HG03103 (cell line): ENCODE measurements around the gene LIN7C.
"Not testable (repeated sequence)": the region's sequence is repeated elsewhere in the genome, so short reads cannot be mapped to it uniquely, and the experiment has no call there.

Experiments used
- ATAC-seq: cut with Tn5 transposase; IDR thresholded peaks from one replicate; pipeline ENCODE4 v1.9.1; 2021; ENCODE audit warnings: low read depth; ENCODE audit not compliant: unreplicated experiment

The LIN7C gene

DNA sequence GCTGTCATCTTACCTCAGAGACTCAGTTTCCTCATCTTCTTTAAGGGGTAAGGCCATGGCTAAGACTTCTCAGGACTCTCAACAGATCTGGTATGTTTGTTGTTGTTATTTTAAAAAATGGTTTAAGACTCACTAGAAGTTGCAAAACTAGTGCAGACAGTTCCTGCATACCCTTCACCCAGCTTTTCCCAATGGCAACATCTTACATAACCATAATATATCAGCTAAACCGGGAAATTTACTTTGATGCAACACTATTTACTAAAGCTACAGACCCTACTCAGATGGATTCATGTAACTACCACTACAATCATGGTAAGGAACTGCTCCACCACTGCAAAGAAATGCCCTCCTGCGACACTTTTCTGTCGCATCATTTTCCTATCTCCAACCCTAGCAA is 54.4 kb downstream of the LIN7C start:
- no peak for ATAC-seq

DNA sequence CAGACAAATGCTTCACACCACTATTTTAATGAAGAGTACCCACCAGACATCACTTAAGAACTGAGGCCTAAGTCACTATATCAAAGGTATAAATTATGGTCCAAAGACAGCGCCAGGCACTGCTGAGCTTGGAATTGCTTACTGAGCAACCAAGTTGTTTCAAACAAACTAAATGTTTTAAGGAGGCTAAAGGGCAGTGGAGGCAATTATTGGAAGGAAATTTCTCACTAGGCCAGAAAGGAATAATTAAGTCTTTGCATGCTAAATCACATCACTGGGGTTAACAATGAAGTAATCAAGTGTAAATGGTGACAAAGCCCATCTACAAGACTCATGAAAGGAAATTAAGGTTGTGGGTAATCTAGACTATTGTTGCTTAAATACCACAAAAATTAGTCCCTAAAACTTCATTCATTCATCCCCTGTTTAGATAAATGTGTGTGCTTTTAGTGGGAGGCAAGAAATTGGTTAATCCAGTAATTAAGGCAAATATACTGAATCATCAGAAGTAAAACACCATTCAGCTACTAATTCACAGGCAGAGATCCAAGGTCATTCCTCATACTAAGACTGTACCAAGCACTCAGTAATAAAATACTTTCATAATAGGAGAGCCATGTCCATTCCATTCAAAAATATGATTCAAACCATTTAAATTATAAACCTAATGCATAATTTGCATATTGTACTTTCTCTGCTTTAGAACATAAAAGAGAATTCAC is 55.2 kb downstream of the LIN7C start:
- ATAC-seq, result no peak

DNA sequence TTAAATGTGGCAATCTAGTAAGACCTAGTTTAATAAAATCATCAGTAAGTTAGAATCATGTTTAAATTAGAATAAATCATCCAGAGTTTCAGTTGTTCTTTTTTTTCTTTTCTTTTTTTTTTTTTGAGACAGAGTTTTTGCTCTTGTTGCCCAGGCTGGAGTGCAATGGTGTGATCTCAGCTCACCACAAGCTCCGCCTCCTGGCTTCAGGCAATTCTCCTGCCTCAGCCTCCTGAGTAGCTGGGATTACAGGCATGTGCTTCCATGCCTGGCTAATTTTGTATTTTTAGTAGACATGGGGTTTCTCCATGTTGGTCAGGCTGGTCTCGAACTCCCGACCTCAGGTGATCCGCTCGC is 58.4 kb downstream of the LIN7C start:
- ATAC-seq, result not testable (repeated sequence)

DNA sequence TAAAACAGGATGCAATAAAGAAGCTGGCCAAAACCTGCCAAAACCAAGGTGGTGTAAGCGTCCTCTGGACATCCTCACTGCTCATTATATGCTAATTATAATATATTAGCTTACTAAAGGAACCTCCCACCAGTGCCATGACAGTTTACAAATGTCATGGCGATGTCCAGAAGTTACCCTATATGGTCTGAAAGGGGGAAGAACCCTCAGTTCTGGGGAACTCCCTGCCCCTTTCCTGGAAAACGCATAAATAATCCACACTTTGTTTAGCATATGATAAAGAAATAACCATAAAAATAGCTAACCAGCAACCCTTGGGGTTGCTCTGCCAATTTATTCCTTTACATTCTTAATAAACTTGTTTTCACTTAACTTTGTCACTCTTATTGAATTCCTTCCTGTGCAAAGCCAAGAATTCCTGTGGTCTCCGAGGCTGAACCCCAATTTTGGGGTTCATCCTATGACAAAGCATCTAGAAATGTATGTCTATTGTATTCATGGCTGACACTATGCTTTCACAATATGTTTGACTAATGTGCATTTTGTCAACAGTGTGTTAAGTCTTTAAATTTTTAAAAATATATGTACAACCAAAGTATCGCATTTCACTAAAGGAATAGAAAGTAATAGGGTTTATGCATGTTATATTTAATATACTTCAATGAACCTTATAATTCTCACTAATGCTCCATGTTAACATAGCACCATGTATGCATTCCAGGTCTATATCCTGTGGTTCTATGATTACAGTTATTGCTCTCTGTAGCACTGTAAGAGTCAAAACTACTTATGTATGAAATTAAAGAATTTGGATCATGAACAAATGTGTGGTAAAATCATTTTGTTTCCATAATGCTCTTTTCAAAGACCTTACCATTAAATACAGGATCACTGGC is 59.0 kb downstream of the LIN7C start:
- no peak for ATAC-seq

DNA sequence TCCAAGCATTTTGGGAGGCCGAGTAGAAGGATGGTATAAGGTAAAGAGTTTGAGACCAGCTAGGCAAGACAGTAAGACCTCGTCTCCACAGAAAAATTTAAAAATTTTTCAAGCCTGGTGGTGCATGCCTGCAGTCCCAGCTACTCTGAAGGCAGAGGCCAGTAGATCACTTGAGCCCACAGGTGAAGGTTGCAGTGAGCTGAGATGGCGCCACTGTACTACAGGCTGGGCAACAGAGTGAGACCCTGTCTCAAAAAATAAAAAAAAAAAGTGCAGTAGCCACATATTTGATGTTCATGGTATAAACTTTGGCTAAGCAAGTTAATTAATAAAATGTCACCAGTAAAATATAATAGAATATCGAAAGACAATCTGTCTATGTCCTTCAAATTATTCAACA is 60.9 kb downstream of the LIN7C start:
- ATAC-seq, result no peak

DNA sequence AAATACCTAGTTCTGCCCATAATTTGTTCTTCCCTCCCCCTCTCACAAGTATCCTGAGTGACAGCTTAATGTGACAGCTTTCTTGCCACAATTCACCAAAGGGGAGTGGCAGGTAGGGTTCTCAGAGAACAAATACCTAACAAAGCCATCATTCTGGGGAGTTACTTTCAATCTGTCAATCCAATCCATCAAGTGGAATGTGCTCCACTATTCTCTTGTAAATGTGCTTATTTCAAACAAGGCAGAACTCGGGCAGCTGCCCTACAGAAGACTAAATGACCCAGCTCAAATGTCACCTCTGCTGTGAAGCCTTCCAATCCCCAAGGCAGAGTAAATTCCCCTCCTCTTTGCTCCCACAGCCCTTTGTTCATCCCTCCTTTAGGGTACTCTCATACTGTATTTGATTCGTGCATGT is 61.8 kb downstream of the LIN7C start:
- no peak for ATAC-seq
